Eye (tissue), 1 donor: ENCODE measurements around the gene ZSWIM8.

Source experiments
- DNase-seq: peaks from one replicate; pipeline ENCODE4 v3.0.0-alpha.2; 2015

Gene ZSWIM8

GRCh38 chr10:73850211-73850610 lies 64.8 kb downstream of the ZSWIM8 start:
- DNase-seq: no peak

- DNase-seq: peak; percentile 64
Measured at GRCh38 chr10:73850863-73851461, 65.6 kb downstream of the ZSWIM8 start.
